ENCODE results near the gene RND3. TPM values are rescaled to one million over a fixed set of nuclear protein-coding genes. Genes with fewer than 3 reads are reported as not detected.

Gene RND3
- polyA plus RNA-seq, 1 experiment, result 627 TPM

DNA sequence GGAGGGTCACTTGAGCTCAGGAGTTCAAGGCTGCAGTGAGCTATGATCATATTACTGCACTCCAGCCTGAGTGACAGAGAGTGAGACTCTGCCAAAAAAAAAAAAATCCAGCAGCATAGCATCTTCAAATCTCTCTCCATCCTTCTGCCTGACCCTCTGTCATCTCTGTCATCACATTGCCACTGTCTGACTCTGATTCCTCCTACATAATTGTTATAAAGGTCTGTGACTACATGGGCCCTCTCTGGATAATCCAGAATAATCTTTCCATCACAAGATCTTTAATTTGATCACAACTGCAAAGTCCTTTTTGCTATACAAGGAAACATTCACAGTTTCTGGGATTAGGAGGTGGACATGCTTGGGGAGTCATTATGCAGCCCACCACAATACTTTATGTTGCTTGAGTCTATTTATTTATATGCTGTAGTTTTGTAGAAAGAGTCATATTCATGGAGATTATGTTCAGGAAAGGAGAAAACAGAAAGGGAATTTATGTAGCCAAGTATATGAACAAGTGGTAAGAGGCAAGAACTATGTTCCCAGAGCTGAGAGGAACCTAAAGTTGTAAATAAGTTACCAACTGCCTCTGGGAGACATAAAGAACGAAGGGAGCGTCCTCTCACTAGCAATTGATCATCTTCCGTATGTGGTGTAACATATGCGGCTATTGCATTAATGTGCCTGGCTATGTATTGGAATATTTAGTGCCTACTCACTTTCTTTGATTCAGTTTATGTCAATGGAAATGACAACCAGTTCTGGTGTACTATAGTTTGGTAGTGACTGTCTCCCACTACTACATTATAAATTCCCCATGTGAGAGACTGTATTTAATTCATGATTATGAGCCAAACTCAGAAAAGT is 21.5 kb downstream of the RND3 start:
- Histone ChIP-seq H3K9me3 (ENCODE audit: control insufficient read depth, insufficient read depth, low read length) (no peaks in the 10 kb centered on the region), H3K27ac (ENCODE audit: low read depth, low read length) (peak overlapping the region; percentile 58), H3K27me3 (ENCODE audit: control insufficient read depth, insufficient read depth, low read length) (no peaks in the 10 kb centered on the region), H3K4me3 (ENCODE audit: low read depth, low read length) (no peak overlapping the region)
- TF ChIP-seq, protein P1, sequence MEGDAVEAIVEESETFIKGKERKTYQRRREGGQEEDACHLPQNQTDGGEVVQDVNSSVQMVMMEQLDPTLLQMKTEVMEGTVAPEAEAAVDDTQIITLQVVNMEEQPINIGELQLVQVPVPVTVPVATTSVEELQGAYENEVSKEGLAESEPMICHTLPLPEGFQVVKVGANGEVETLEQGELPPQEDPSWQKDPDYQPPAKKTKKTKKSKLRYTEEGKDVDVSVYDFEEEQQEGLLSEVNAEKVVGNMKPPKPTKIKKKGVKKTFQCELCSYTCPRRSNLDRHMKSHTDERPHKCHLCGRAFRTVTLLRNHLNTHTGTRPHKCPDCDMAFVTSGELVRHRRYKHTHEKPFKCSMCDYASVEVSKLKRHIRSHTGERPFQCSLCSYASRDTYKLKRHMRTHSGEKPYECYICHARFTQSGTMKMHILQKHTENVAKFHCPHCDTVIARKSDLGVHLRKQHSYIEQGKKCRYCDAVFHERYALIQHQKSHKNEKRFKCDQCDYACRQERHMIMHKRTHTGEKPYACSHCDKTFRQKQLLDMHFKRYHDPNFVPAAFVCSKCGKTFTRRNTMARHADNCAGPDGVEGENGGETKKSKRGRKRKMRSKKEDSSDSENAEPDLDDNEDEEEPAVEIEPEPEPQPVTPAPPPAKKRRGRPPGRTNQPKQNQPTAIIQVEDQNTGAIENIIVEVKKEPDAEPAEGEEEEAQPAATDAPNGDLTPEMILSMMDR (IDR thresholded peaks at IDR 0.05; ENCODE audit: low read depth, low read length), result no peak
- no peak for DNase-seq (ENCODE audit: low read depth, low spot score)
- POLR2A ChIA-PET, result interaction anchor here (1.6 to 3.1 kb wide), 2 partner anchors 10 to 210 kb away, joined by 6 to 9 read pairs; no protein-coding TSS in a partner anchor
- CTCF ChIA-PET, result interaction anchor here (0.7 kb wide), 1 partner anchor 532 kb away, joined by 5 read pairs; no protein-coding TSS in a partner anchor

DNA sequence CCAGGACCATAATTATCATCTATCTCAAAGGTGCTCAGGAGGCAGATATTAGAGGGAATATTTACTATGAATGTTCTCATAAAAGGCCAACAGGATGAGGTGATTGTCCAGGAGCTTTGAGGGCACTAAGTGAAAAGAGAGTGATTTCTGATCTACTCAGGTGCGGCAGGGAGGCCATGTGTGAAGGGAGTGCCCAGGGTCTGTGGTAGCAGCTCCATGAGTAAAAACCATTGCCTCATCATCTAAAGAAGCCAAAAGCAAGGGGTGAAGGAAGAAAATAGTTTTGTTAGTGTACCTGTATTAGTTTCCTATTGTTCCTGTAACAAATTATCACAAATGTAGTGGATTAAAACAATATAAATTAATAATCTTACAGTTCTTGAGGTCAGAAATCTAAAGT is 22.5 kb downstream of the RND3 start:
- ChIA-PET POLR2A (no interaction called here), CTCF (no interaction called here)
- TF ChIP-seq, protein P1 (IDR thresholded peaks at IDR 0.05; ENCODE audit: low read depth, low read length), result no peak
- Histone ChIP-seq H3K9me3 (ENCODE audit: control insufficient read depth, insufficient read depth, low read length) (no peaks in the 10 kb centered on the region), H3K27ac (ENCODE audit: low read depth, low read length) (no peak overlapping the region), H3K27me3 (ENCODE audit: control insufficient read depth, insufficient read depth, low read length) (no peaks in the 10 kb centered on the region), H3K4me3 (ENCODE audit: low read depth, low read length) (no peak overlapping the region)
- no peak for DNase-seq (ENCODE audit: low read depth, low spot score)

DNA sequence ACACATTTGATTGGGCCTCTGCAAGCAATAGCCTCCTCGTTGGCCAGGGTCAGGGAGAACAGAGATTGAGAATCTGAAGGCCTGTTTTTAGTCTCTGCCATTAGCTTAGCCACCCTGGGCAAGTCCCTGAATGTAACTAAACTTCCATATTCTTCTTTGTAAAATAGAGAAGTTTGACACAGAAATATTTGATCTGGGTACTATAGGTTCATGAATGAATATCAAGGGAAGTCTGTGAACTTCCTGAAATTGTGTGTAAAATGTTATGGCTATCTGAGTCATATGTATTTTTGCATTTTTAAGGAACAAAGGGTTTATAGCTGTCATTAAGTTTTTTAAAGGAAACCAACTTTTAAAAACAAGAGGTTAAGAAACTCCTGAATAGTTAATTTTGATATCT is 23.2 kb downstream of the RND3 start:
- ChIA-PET POLR2A (no interaction called here), CTCF (no interaction called here)
- Histone ChIP-seq H3K4me3 (ENCODE audit: low read depth, low read length) (no peak overlapping the region), H3K9me3 (ENCODE audit: control insufficient read depth, insufficient read depth, low read length) (no peaks in the 10 kb centered on the region), H3K27me3 (ENCODE audit: control insufficient read depth, insufficient read depth, low read length) (no peaks in the 10 kb centered on the region), H3K27ac (ENCODE audit: low read depth, low read length) (no peak overlapping the region)
- no peak for DNase-seq (ENCODE audit: low read depth, low spot score)
- TF ChIP-seq, protein P1 (IDR thresholded peaks at IDR 0.05; ENCODE audit: low read depth, low read length), result no peak

DNA sequence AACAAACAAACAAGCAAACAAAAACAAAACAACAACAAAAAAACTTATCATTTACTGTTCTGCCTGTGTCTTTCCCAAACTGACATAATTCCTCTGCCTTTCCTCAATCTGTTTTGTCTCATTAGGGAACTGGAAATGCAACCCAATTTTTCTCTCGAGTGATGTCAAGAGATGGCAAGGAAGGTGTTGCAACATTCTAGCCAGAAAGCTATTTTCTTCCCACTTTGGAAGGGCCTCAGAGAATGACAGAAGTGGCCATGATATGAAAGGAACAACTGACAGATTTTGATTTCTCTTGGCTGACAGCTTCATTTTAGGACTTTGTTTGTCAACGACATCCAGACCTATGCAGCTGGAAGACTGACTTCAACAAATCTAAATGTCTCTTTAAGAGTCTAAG is 24.7 kb downstream of the RND3 start:
- DNase-seq (ENCODE audit: low read depth, low spot score), result no peak
- POLR2A ChIA-PET, result no interaction called here
- Histone ChIP-seq H3K9me3 (ENCODE audit: control insufficient read depth, insufficient read depth, low read length) (no peaks in the 10 kb centered on the region), H3K27ac (ENCODE audit: low read depth, low read length) (no peak overlapping the region), H3K4me3 (ENCODE audit: low read depth, low read length) (no peak overlapping the region), H3K27me3 (ENCODE audit: control insufficient read depth, insufficient read depth, low read length) (no peaks in the 10 kb centered on the region)
- TF ChIP-seq, protein P1 (IDR thresholded peaks at IDR 0.05; ENCODE audit: low read depth, low read length), result no peak
- CTCF ChIA-PET, result interaction anchor here (1.1 kb wide), 1 partner anchor 866 kb away, joined by 3 read pairs; no protein-coding TSS in a partner anchor

DNA sequence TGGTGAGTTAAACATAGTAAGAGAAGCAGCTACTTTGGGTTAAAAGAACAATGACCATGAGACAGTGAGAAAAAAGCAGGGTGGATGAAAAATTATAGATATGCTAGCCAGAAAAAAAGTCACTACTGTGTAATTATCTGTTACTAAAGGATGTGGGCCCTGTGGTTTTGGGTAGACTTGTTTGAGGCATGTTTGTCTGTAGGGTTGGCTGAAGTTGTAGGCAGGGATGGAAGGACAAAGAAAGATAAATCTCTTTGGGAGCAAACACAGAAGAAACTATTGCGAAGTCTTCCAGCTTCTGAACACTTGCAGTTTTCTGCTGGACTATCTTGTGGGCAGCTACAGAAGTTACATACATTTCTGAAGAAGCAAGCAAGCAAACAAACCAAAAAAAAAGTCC is 28.2 kb downstream of the RND3 start:
- H3K27ac ChIP-seq (ENCODE audit: low read depth, low read length), result no peak overlapping the region
- ChIA-PET POLR2A (no interaction called here), CTCF (interaction anchor here (0.6 to 2.7 kb wide), 3 partner anchors 862 to 1442 kb away, joined by 3 to 12 read pairs (median 4); no protein-coding TSS in a partner anchor)
- TF ChIP-seq, protein P1 (IDR thresholded peaks at IDR 0.05; ENCODE audit: low read depth, low read length), result no peak
- no peak for DNase-seq (ENCODE audit: low read depth, low spot score)
- no peaks in the 10 kb centered on the region for H3K9me3 ChIP-seq (ENCODE audit: control insufficient read depth, insufficient read depth, low read length)
- no peak overlapping the region for H3K4me3 ChIP-seq (ENCODE audit: low read depth, low read length)
- no peaks in the 10 kb centered on the region for H3K27me3 ChIP-seq (ENCODE audit: control insufficient read depth, insufficient read depth, low read length)
